DOHH2 (cell line): Measurements from ENCODE around the gene CYP46A1.

Experiments
- H3F3A ChIP-seq: fragments of 200-600 bp; sonication (generic), shearing (Covaris generic); 2 replicates; pipeline ENCODE4 v1.6.0; 2016; ENCODE audit warnings: antibody characterized with exemption, mild to moderate bottlenecking; ENCODE audit not compliant: control insufficient read depth, insufficient read depth
- H3K27ac ChIP-seq: fragments of 200-600 bp; sonication (generic); 2 replicates; pipeline ENCODE4 v1.5.1; 2014; ENCODE audit warnings: low read depth, mild to moderate bottlenecking, low read length, moderate library complexity
- H3K27me3 ChIP-seq: fragments of 200-600 bp; sonication (generic); 2 replicates; pipeline ENCODE4 v1.6.1; 2014; ENCODE audit warnings: mild to moderate bottlenecking, low read length, mixed read lengths; ENCODE audit not compliant: control insufficient read depth
- H3K36me3 ChIP-seq: fragments of 200-600 bp; sonication (generic); 2 replicates; pipeline ENCODE4 v1.6.1; 2014; ENCODE audit warnings: mild to moderate bottlenecking, low read length, moderate library complexity, mixed read lengths; ENCODE audit not compliant: control insufficient read depth
- H3K4me1 ChIP-seq: fragments of 200-600 bp; sonication (generic); 2 replicates; pipeline ENCODE4 v1.6.1; 2014; ENCODE audit warnings: mild to moderate bottlenecking, low read length, mixed read lengths; ENCODE audit not compliant: control insufficient read depth
- H3K4me2 ChIP-seq: fragments of 200-600 bp; sonication (generic); 2 replicates; pipeline ENCODE4 v1.6.0; 2014; ENCODE audit warnings: mild to moderate bottlenecking, low read length, moderate library complexity
- H3K4me3 ChIP-seq: fragments of 200-600 bp; sonication (generic); 2 replicates; pipeline ENCODE4 v1.5.1; 2014; ENCODE audit warnings: mild to moderate bottlenecking, low read length, mixed read lengths
- H3K79me2 ChIP-seq: fragments of 200-600 bp; sonication (generic); 2 replicates; pipeline ENCODE4 v1.6.1; 2014; ENCODE audit warnings: mild to moderate bottlenecking, low read length, mixed read lengths; ENCODE audit not compliant: control insufficient read depth
- H3K9me2 ChIP-seq: fragments of 200-600 bp; sonication (generic); replicated peaks from 2 replicates; pipeline ENCODE4 v1.6.1; 2014; ENCODE audit warnings: mild to moderate bottlenecking, low read length, mixed read lengths; ENCODE audit not compliant: control insufficient read depth
- H3K9me3 ChIP-seq: fragments of 200-600 bp; sonication (generic); 2 replicates; pipeline ENCODE4 v1.6.1; 2014; ENCODE audit warnings: antibody characterized with exemption, low read length, mixed read lengths; ENCODE audit not compliant: control insufficient read depth, insufficient read depth
- H4K20me1 ChIP-seq: fragments of 200-600 bp; sonication (generic); 2 replicates; pipeline ENCODE4 v1.6.0; 2014; ENCODE audit warnings: low read depth, mild to moderate bottlenecking, antibody characterized with exemption, low read length, moderate library complexity; ENCODE audit not compliant: control insufficient read depth, insufficient read depth
- CTCF ChIP-seq: fragments of 200-600 bp; sonication (generic); IDR thresholded peaks from one replicate; pipeline ENCODE4 v1.5.1; 2014; ENCODE audit warnings: antibody characterized with exemption, mild to moderate bottlenecking, low read depth, low read length; ENCODE audit not compliant: poor library complexity, severe bottlenecking
- EZH2phosphoT487 ChIP-seq: fragments of 200-600 bp; sonication (generic); IDR thresholded peaks from 2 replicates; pipeline ENCODE4 v1.6.1; 2017; ENCODE audit warnings: borderline replicate concordance, mild to moderate bottlenecking, antibody characterized with exemption, low read length, moderate library complexity, mixed read lengths

CYP46A1 gene

GRCh38 chr14:99763527-99764221, 79.6 kb downstream of the CYP46A1 start:
- H3K9me3 ChIP-seq: no peaks in the 10 kb centered on the region
- H3K4me1 ChIP-seq: no peaks in the 10 kb centered on the region
- H4K20me1 ChIP-seq: no peaks in the 10 kb centered on the region
- no peak overlapping the region for H3K27ac ChIP-seq
- no peaks in the 10 kb centered on the region for H3K27me3 ChIP-seq
- no peaks in the 10 kb centered on the region for H3K36me3 ChIP-seq
- H3F3A ChIP-seq: no peaks in the 10 kb centered on the region
- H3K4me3 ChIP-seq: no peak overlapping the region
- H3K4me2 ChIP-seq: no peak overlapping the region
- TF ChIP-seq CTCF (no peak), EZH2phosphoT487 (no peak)
- no peaks in the 10 kb centered on the region for H3K79me2 ChIP-seq
- H3K9me2 ChIP-seq: no peaks in the 10 kb centered on the region

GRCh38 chr14:99764222-99764706, 80.2 kb downstream of the CYP46A1 start:
- H3K27ac ChIP-seq: no peak overlapping the region
- no peaks in the 10 kb centered on the region for H3K4me1 ChIP-seq
- no peaks in the 10 kb centered on the region for H3K27me3 ChIP-seq
- H4K20me1 ChIP-seq: no peaks in the 10 kb centered on the region
- H3F3A ChIP-seq: no peaks in the 10 kb centered on the region
- no peak overlapping the region for H3K4me2 ChIP-seq
- H3K9me3 ChIP-seq: no peaks in the 10 kb centered on the region
- no peaks in the 10 kb centered on the region for H3K79me2 ChIP-seq
- TF ChIP-seq CTCF (no peak), EZH2phosphoT487 (no peak)
- H3K36me3 ChIP-seq: no peaks in the 10 kb centered on the region
- no peaks in the 10 kb centered on the region for H3K9me2 ChIP-seq
- no peak overlapping the region for H3K4me3 ChIP-seq

- H3K4me2 ChIP-seq: no peak overlapping the region
- H3K4me1 ChIP-seq: no peaks in the 10 kb centered on the region
- no peaks in the 10 kb centered on the region for H3K9me2 ChIP-seq
- no peaks in the 10 kb centered on the region for H3K27me3 ChIP-seq
- no peaks in the 10 kb centered on the region for H3F3A ChIP-seq
- H3K4me3 ChIP-seq: no peak overlapping the region
- H3K27ac ChIP-seq: no peak overlapping the region
- H3K79me2 ChIP-seq: no peaks in the 10 kb centered on the region
- no peaks in the 10 kb centered on the region for H3K9me3 ChIP-seq
- no peaks in the 10 kb centered on the region for H4K20me1 ChIP-seq
- TF ChIP-seq EZH2phosphoT487 (no peak), CTCF (no peak)
- H3K36me3 ChIP-seq: no peaks in the 10 kb centered on the region
Observed at GRCh38 chr14:99768381-99768780, 84.3 kb downstream of the CYP46A1 start.
